Endothelial cell of umbilical vein (primary cell): Measurements from ENCODE around the gene DLGAP1. TPM values are rescaled to one million over a fixed set of nuclear protein-coding genes. Genes with fewer than 3 reads are reported as not detected.

ENCODE experiments used
- BruUV-seq: library from RNA; stranded (reverse); fragments of 400-500 nt; replicated peaks from 2 replicates; lab custom pipeline; 2021; lab: Mats Ljungman, UMichigan
- CTCF ChIA-PET: fragments of 300-600, 350-600 bp; sonication (Branson Sonifier 250); formaldehyde crosslinking; loops from one replicate; lab custom pipeline; 2021; ENCODE audit warnings: antibody characterized with exemption, inconsistent platforms; lab: Charles Lee
- POLR2A ChIA-PET: fragments of 300-600, 350-600 bp; sonication (Branson Sonifier 250); formaldehyde crosslinking; loops from one replicate; lab custom pipeline; 2021; ENCODE audit warnings: antibody characterized with exemption, inconsistent platforms; lab: Charles Lee
- DNase-seq: peaks from one replicate; pipeline ENCODE4 v3.0.0-alpha.2; 2011; ENCODE audit warnings: low read depth, low spot score
- FAIRE-seq: peaks from 2 replicates; lab custom pipeline; 2011; peaks lifted over from hg19 to GRCh38; lab: Jason Lieb, UNC
- H2AFZ ChIP-seq: 2 replicates; pipeline ENCODE4 v1.6.0; 2012; ENCODE audit warnings: low read depth, low read length, control low read depth, inconsistent platforms
- H3K27ac ChIP-seq: 2 replicates; pipeline ENCODE4 v1.5.1; 2011; ENCODE audit warnings: low read depth, mild to moderate bottlenecking, control low read depth, low read length, moderate library complexity; ENCODE audit not compliant: insufficient read depth
- H3K27me3 ChIP-seq, 2 experiments: 2 replicates each; pipeline versions ENCODE4 v1.6.0 to v1.6.1; 2011; ENCODE audit warnings: low read length in 2 of 2, mixed read lengths in 1 of 2; ENCODE audit not compliant: control insufficient read depth in 2 of 2, insufficient read depth in 2 of 2
- H3K36me3 ChIP-seq, 2 experiments: 2 replicates in 1 of 2; 3 replicates in 1 of 2; pipeline ENCODE4 v1.5.1; 2011; ENCODE audit warnings: low read length in 2 of 2, mild to moderate bottlenecking in 1 of 2, moderate library complexity in 1 of 2; ENCODE audit not compliant: control insufficient read depth in 2 of 2, insufficient read depth in 2 of 2; ENCODE audit errors: extremely low read depth in 1 of 2
- H3K4me1 ChIP-seq: 3 replicates; pipeline ENCODE4 v1.5.1; 2011; ENCODE audit warnings: mild to moderate bottlenecking, low read length; ENCODE audit not compliant: control insufficient read depth, insufficient read depth; ENCODE audit errors: extremely low read depth
- H3K4me2 ChIP-seq: 2 replicates; pipeline ENCODE4 v1.6.1; 2011; ENCODE audit warnings: low read length, control low read depth, mixed read lengths; ENCODE audit not compliant: insufficient read depth
- H3K4me3 ChIP-seq, 3 experiments: fragments of 200-600 bp in 1 of 3; sonication (generic), shearing (Covaris generic) in 1 of 3; replicated peaks in 1 of 3; 2 replicates each; pipeline ENCODE4 v1.5.1; 2011 to 2016; ENCODE audit warnings: control low read depth in 3 of 3, low read length in 3 of 3, mild to moderate bottlenecking in 2 of 3, inconsistent platforms in 1 of 3, low read depth in 1 of 3, moderate library complexity in 1 of 3; ENCODE audit not compliant: insufficient read depth in 1 of 3
- H3K79me2 ChIP-seq: 2 replicates; pipeline ENCODE4 v1.6.0; 2012; ENCODE audit warnings: low read length, inconsistent platforms; ENCODE audit not compliant: control insufficient read depth, insufficient read depth
- H3K9ac ChIP-seq: replicated peaks from 2 replicates; pipeline ENCODE3; 2011; ENCODE audit warnings: low read length, control low read depth; ENCODE audit not compliant: insufficient read depth; ENCODE audit errors: extremely low read depth
- H3K9me1 ChIP-seq: replicated peaks from 3 replicates; pipeline ENCODE4 v1.6.0; 2011; ENCODE audit warnings: mild to moderate bottlenecking, low read length; ENCODE audit not compliant: control insufficient read depth, insufficient read depth; ENCODE audit errors: extremely low read depth
- H3K9me3 ChIP-seq: replicated peaks from 2 replicates; pipeline ENCODE4 v1.5.1; 2012; ENCODE audit warnings: low read length, inconsistent platforms; ENCODE audit not compliant: control insufficient read depth, insufficient read depth
- H4K20me1 ChIP-seq: replicated peaks from 2 replicates; pipeline ENCODE3; 2011; ENCODE audit warnings: mild to moderate bottlenecking, low read length; ENCODE audit not compliant: control insufficient read depth, insufficient read depth; ENCODE audit errors: extremely low read depth
- EZH2 ChIP-seq: IDR thresholded peaks from 2 replicates; pipeline ENCODE4 v1.6.1; 2012; ENCODE audit warnings: borderline replicate concordance, low read depth, mild to moderate bottlenecking, moderate library complexity, low read length, inconsistent platforms; ENCODE audit not compliant: severe bottlenecking
- FOS ChIP-seq: IDR thresholded peaks from 2 replicates; pipeline ENCODE4 v1.6.1; 2011; ENCODE audit warnings: mild to moderate bottlenecking, low read length, moderate library complexity, borderline replicate concordance; ENCODE audit not compliant: insufficient read depth
- GATA2 ChIP-seq: IDR thresholded peaks from 2 replicates; pipeline ENCODE4 v1.7.0; 2011; ENCODE audit warnings: low read depth, mild to moderate bottlenecking, moderate library complexity, mixed read lengths, low read length; ENCODE audit not compliant: insufficient read length, insufficient read depth
- JUN ChIP-seq: IDR thresholded peaks from 2 replicates; pipeline ENCODE4 v1.6.1; 2011; ENCODE audit warnings: borderline replicate concordance, low read depth; ENCODE audit not compliant: insufficient read length, insufficient read depth
- MYC ChIP-seq: IDR thresholded peaks from one replicate; pipeline ENCODE4 v1.6.1; 2011; ENCODE audit warnings: mild to moderate bottlenecking, low read depth, low read length
- POLR2A ChIP-seq: IDR thresholded peaks from 2 replicates; pipeline ENCODE4 v1.6.1; 2012; ENCODE audit warnings: low read depth, mild to moderate bottlenecking, control low read depth, low read length
- POLR2AphosphoS5 ChIP-seq: IDR thresholded peaks from 2 replicates; pipeline ENCODE4 v1.6.1; 2012; ENCODE audit warnings: low read depth, mild to moderate bottlenecking, control low read depth, low read length, moderate library complexity; ENCODE audit not compliant: insufficient read depth
- dilution Hi-C: fragments of 300-500 bp; cut with MboI; formaldehyde crosslinking; loops from one replicate; pipeline ENCODE4 v1.15.0; 2019; ENCODE audit warnings: low sequenced_read_pairs; ENCODE audit not compliant: extremely low pct_ligation_motif_present
- intact Hi-C: fragments of 100-400 bp; cut with micrococcal nuclease; formaldehyde crosslinking; loops from one replicate; pipeline ENCODE4 v1.10.0; 2022
- polyA plus RNA-seq, 4 experiments: library from polyadenylated mRNA; depleted of rRNA in 3 of 4; stranded (reverse) in 3 of 4; unstranded in 1 of 4; fragments of >200 nt; gene quantifications; 2 replicates each; pipeline versions ENCODE4 v1.2.1 to v1.2.3, GENCODE V29; 2011 to 2012; ENCODE audit warnings: missing spikeins in 1 of 4
- total RNA-seq: library from RNA; stranded (reverse); gene quantifications from 2 replicates; pipeline ENCODE4 v1.2.3, GENCODE V29; 2021
- TF ChIP-seq, protein P1 (sequence below): IDR thresholded peaks from 2 replicates; pipeline ENCODE4 v1.6.1; 2011; ENCODE audit not compliant: insufficient read depth, insufficient read length
- TF ChIP-seq, protein P2 (sequence below), 2 donors: IDR thresholded peaks; 1 replicate in 1 of 2; 2 replicates in 1 of 2; pipeline ENCODE4 v1.5.1; 2011; ENCODE audit warnings: low read length in 2 of 2, mild to moderate bottlenecking in 2 of 2, moderate library complexity in 2 of 2, control low read depth in 1 of 2, inconsistent platforms in 1 of 2, low read depth in 1 of 2; ENCODE audit not compliant: insufficient read depth in 1 of 2; ENCODE audit errors: extremely low read depth in 1 of 2

The DLGAP1 gene
- total and polyA plus RNA-seq, 2 donors (not counting 3 experiments of a cell fraction or from before 2014, with no cell fraction given), result 0.04 TPM; not detected in 1

- peaks cover 18 to 31% of the 10 kb centered on the region in 2 experiments for H3K36me3 ChIP-seq
- H3K9ac ChIP-seq, result no peak overlapping the region
- ChIA-PET CTCF (interaction anchor here (1.0 to 6.0 kb wide), 7 partner anchors 9 to 209 kb away, joined by 3 to 56 read pairs (median 4); no protein-coding TSS in a partner anchor), POLR2A (no interaction called here)
- intact Hi-C loops (no loop called here), dilution Hi-C loops (loop anchor here (25.0 kb wide), 1 partner anchor 195 kb away; the partner anchor contains the start of gene MYL12B)
- FAIRE-seq (no peak), DNase-seq (no peak)
- H3K27me3 ChIP-seq, result no peaks in the 10 kb centered on the region
- peaks cover 56% of the 10 kb centered on the region for H3K4me1 ChIP-seq
- H3K9me3 ChIP-seq, result no peaks in the 10 kb centered on the region
- no peaks in the 10 kb centered on the region for H4K20me1 ChIP-seq
- H3K4me2 ChIP-seq, result no peak overlapping the region
- H3K9me1 ChIP-seq, result no peaks in the 10 kb centered on the region
- no peak overlapping the region for H3K27ac ChIP-seq
- H3K4me3 ChIP-seq, result no peak overlapping the region
- H2AFZ ChIP-seq, result no peak overlapping the region
- BruUV-seq, result no TSS peak
- TF ChIP-seq GATA2 (no peak), FOS (no peak), EZH2 (no peak), POLR2AphosphoS5 (no peak), JUN (no peak), MYC (no peak), POLR2A (no peak)
- TF ChIP-seq, protein P1, sequence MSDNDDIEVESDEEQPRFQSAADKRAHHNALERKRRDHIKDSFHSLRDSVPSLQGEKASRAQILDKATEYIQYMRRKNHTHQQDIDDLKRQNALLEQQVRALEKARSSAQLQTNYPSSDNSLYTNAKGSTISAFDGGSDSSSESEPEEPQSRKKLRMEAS, result no peak
- TF ChIP-seq, protein P2, sequence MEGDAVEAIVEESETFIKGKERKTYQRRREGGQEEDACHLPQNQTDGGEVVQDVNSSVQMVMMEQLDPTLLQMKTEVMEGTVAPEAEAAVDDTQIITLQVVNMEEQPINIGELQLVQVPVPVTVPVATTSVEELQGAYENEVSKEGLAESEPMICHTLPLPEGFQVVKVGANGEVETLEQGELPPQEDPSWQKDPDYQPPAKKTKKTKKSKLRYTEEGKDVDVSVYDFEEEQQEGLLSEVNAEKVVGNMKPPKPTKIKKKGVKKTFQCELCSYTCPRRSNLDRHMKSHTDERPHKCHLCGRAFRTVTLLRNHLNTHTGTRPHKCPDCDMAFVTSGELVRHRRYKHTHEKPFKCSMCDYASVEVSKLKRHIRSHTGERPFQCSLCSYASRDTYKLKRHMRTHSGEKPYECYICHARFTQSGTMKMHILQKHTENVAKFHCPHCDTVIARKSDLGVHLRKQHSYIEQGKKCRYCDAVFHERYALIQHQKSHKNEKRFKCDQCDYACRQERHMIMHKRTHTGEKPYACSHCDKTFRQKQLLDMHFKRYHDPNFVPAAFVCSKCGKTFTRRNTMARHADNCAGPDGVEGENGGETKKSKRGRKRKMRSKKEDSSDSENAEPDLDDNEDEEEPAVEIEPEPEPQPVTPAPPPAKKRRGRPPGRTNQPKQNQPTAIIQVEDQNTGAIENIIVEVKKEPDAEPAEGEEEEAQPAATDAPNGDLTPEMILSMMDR (IDR thresholded peaks at IDR 0.05; ENCODE audit: extremely low read depth in 1 of 2, insufficient read depth in 1 of 2, low read depth in 1 of 2, low read length in 2 of 2), result no peak
- peaks cover 69% of the 10 kb centered on the region for H3K79me2 ChIP-seq
Measured at GRCh38 chr18:3457261-3457724, 997.8 kb downstream of the DLGAP1 start.
